Glutamatergic neuron (in vitro differentiated cells): Measurements from ENCODE around the gene MR1. TPM values are rescaled to one million over a fixed set of nuclear protein-coding genes. Genes with fewer than 3 reads are reported as not detected.

Source experiments
- DNase-seq: peaks from one replicate; pipeline ENCODE4 v3.0.0; 2022
- H3K27ac Mint-ChIP-seq: one replicate; pipeline ENCODE4 v1.8.0; 2020; ENCODE audit warnings: mild to moderate bottlenecking, mixed read lengths, inconsistent platforms; ENCODE audit not compliant: unreplicated experiment
- H3K27me3 Mint-ChIP-seq: one replicate; pipeline ENCODE4 v1.8.0; 2020; ENCODE audit warnings: mild to moderate bottlenecking, moderate library complexity, mixed read lengths, inconsistent platforms; ENCODE audit not compliant: unreplicated experiment
- H3K36me3 Mint-ChIP-seq: one replicate; pipeline ENCODE4 v1.8.0; 2020; ENCODE audit warnings: mild to moderate bottlenecking, mixed read lengths, inconsistent platforms; ENCODE audit not compliant: unreplicated experiment
- H3K4me1 Mint-ChIP-seq: one replicate; pipeline ENCODE4 v1.8.0; 2020; ENCODE audit warnings: mild to moderate bottlenecking, low read depth, mixed read lengths, inconsistent platforms; ENCODE audit not compliant: unreplicated experiment
- H3K4me3 Mint-ChIP-seq: one replicate; pipeline ENCODE4 v1.8.0; 2020; ENCODE audit warnings: mild to moderate bottlenecking, mixed read lengths, inconsistent platforms; ENCODE audit not compliant: unreplicated experiment
- H3K9me3 Mint-ChIP-seq: one replicate; pipeline ENCODE4 v1.8.0; 2020; ENCODE audit warnings: mild to moderate bottlenecking, moderate library complexity, mixed read lengths, inconsistent platforms; ENCODE audit not compliant: unreplicated experiment
- total RNA-seq: library from RNA; stranded (reverse); fragmentation: NEBNext Ultra II Directional; extraction: Animal tissue kit (Norgen Biotek cat#: 25700); gene quantifications from one replicate; pipeline ENCODE4 v1.2.1, GENCODE V29; 2021; ENCODE audit not compliant: unreplicated experiment
- TF ChIP-seq, protein P1 (sequence below): fragments of 200-600 bp; sonication (generic); IDR thresholded peaks from one replicate; pipeline ENCODE4 v1.5.0; 2021; ENCODE audit not compliant: partially characterized antibody, unreplicated experiment

Gene MR1
- total RNA-seq, 1 donor from 2014 or later: not detected

DNA sequence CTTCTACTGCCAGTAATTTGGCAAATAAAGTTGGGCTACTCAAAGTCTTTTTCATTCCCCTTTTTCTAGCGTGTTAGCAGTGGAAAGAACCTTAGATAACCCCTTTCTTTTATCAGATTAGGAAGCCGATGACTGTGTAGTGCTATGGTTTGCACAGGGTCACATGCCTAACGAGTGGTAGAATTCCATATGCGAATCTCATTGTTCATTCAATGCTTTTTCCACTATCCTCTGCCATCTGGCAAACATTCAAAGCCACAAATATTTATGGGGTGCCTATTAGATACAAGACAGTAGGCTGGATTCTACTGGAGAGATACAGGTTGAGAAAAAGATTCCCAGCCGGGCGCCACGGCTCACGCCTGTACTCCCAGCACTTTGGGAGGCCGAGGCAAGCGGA, 39.9 kb downstream of the MR1 start:
- H3K27me3 Mint-ChIP-seq: peaks cover 3% of the 10 kb centered on the region
- TF ChIP-seq, protein P1, sequence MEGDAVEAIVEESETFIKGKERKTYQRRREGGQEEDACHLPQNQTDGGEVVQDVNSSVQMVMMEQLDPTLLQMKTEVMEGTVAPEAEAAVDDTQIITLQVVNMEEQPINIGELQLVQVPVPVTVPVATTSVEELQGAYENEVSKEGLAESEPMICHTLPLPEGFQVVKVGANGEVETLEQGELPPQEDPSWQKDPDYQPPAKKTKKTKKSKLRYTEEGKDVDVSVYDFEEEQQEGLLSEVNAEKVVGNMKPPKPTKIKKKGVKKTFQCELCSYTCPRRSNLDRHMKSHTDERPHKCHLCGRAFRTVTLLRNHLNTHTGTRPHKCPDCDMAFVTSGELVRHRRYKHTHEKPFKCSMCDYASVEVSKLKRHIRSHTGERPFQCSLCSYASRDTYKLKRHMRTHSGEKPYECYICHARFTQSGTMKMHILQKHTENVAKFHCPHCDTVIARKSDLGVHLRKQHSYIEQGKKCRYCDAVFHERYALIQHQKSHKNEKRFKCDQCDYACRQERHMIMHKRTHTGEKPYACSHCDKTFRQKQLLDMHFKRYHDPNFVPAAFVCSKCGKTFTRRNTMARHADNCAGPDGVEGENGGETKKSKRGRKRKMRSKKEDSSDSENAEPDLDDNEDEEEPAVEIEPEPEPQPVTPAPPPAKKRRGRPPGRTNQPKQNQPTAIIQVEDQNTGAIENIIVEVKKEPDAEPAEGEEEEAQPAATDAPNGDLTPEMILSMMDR: no peak
- H3K4me3 Mint-ChIP-seq: no peak overlapping the region
- H3K36me3 Mint-ChIP-seq: peaks cover 4% of the 10 kb centered on the region
- no peak for DNase-seq
- no peak overlapping the region for H3K27ac Mint-ChIP-seq
- peaks cover 12% of the 10 kb centered on the region for H3K4me1 Mint-ChIP-seq
- no peaks in the 10 kb centered on the region for H3K9me3 Mint-ChIP-seq

- H3K27ac Mint-ChIP-seq: no peak overlapping the region
- H3K36me3 Mint-ChIP-seq: peaks cover 4% of the 10 kb centered on the region
- H3K4me3 Mint-ChIP-seq: no peak overlapping the region
- H3K4me1 Mint-ChIP-seq: peaks cover 11% of the 10 kb centered on the region
- H3K9me3 Mint-ChIP-seq: no peaks in the 10 kb centered on the region
- TF ChIP-seq, protein P1: no peak
- DNase-seq: no peak
- peaks cover 3% of the 10 kb centered on the region for H3K27me3 Mint-ChIP-seq
Observed at GRCh38 chr1:181075766-181076350, 42.1 kb downstream of the MR1 start.

DNA sequence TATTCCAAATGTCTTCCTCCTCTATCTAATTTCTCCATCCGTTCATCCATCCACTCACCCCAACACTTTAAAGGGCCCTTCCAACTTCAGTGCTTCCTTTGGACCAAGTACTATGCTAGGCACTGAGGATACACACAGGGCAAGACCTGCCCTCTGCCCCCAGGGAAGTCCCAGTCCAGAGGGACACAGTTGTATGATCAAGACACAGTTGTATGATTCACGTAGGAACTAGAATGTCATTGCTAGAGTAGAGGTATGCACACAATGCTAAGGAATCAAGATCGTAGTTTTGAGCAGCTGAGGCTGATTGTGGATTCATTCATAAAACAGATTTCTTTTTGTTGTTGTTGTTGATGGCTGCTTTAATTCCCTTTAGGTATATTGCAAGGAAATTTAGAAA, 43.1 kb downstream of the MR1 start:
- Mint-ChIP-seq H3K9me3 (no peaks in the 10 kb centered on the region), H3K27me3 (peaks cover 1% of the 10 kb centered on the region), H3K4me3 (no peak overlapping the region), H3K36me3 (peaks cover 4% of the 10 kb centered on the region), H3K4me1 (peaks cover 17% of the 10 kb centered on the region), H3K27ac (no peak overlapping the region)
- TF ChIP-seq, protein P1: no peak
- no peak for DNase-seq

- no peak for DNase-seq
- Mint-ChIP-seq H3K36me3 (peaks cover 4% of the 10 kb centered on the region), H3K27me3 (peaks cover 1% of the 10 kb centered on the region), H3K27ac (no peak overlapping the region), H3K4me1 (peaks cover 17% of the 10 kb centered on the region), H3K9me3 (no peaks in the 10 kb centered on the region), H3K4me3 (peak overlapping the region; percentile 31)
- TF ChIP-seq, protein P1: no peak
Observed at GRCh38 chr1:181077576-181078242, 43.9 kb downstream of the MR1 start.

DNA sequence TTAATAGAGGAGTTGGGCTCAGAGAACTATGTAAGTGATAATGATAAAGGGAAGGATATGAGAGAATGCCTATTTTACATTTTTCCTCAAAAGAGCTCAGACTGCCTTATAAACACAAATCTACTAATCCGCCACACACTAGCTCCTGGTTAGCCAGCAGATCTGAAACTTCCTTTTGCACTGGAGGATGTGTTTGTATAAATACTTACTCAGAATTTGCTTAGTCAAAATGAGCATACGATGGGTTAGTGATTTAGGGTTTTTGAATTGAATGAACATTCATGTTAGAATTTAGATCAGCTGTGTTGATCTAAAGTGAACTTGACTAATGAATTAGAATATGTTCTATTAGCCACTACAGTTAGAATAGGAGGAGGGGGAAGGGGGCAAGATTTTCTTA, 45.6 kb downstream of the MR1 start:
- Mint-ChIP-seq H3K9me3 (no peaks in the 10 kb centered on the region), H3K27ac (no peak overlapping the region), H3K27me3 (peaks cover 3% of the 10 kb centered on the region), H3K36me3 (peaks cover 4% of the 10 kb centered on the region), H3K4me1 (peaks cover 17% of the 10 kb centered on the region), H3K4me3 (no peak overlapping the region)
- TF ChIP-seq, protein P1: no peak
- no peak for DNase-seq
